Stimulated activated CD4-positive, alpha-beta T cell treated with anti-CD3 and anti-CD28 coated beads, TNF-alpha, amount 100 ng/mL, for 48 hours (primary cell): Measurements from ENCODE around the gene TMEM9.
A peak's percentile ranks its signal among the peaks of the same experiment; 100 is the strongest.

Experiments used
- DNase-seq, 3 donors: peaks; one replicate each; pipeline ENCODE4 v3.0.0-alpha.2; 2020; ENCODE audit warnings: low read depth in 3 of 3

The TMEM9 gene

DNA sequence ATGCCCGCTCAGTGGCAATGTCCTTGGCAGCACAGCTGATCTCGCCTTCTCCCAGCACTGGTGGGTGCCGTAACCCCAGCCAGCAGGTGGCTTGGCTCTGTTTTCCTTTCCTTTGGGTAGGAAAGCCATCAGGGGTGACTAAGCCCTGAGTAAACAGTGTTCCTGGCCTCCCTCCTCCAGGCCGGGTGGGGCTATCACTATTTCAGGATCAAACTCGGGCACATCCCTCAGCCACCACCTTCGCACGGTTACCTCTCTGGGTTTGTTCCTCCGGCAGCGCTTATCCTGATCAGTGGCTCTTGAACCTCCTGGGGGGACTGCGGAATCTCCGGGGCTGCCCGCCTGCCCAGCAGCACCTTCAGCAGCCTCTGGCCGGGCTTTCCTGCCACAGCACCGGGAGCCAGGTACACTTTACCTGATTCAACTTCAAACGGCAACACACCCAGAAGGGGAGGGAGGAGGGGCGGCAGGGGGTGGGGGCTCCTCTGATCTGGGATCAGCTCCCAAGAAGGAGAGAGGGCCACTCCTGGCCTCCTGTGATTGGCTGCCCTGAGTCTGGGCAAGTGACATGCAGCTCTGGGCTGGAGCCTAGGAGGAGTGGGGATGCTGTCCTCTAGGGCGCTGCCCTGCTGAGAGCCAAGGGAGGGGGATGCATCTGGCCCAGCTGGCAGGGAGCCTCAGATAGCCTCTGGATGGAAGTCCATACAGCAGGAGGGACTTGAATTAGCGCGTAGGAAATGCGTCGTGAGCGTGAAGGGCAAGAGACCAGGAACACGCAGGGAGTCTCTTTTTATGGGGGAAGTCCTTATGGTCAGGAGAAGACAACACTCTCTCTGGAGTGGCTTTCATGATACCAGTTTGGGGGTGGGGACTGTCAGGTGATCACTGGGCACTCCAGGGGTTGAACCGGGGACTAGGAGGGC is 27.2 kb downstream of the TMEM9 start, which contains the start of gene ASCL5:
Gene ASCL5 (minus strand): TSS at position 353 of the 923 bp plus-strand sequence. CDS start 11,812 bp downstream, outside the sequence.
- DNase-seq = no peak

DNA sequence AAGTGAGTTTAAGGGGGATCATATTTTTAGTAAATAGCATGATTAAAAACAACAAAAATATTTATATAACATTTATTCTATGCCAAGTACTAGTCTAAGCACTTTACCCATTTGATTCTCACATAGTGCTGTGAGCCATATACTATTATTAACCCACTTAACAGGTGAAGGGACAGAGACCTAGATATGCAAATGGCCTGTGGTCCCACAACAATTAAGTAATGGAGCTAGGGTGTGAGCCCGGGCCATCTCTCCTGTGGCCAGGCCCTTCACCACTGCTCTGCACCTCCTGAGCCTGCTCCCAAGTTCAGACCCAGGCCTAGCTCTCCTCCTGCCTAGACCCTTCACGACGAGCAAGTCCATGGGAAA is 27.8 kb downstream of the TMEM9 start:
- no peak for DNase-seq

DNA sequence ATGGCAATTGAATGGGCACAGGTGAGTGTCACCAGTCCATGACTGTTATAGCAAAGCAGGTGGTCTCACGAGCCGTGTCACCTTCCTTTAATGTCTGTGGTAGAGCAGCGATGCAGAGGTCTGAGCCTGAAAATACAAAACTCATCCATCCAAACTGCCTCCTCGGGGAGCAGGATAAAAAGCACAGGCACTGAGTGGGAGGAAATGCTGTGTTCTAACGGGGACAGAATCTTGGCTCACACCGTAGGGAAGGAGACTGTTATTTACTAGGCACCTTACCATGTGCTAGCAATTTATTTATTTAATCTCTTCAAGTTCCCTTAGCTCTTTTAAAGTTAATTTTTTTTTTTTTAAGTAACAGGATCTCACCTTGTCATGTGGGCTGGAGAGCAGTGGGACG is 28.5 kb downstream of the TMEM9 start:
- no peak for DNase-seq

DNA sequence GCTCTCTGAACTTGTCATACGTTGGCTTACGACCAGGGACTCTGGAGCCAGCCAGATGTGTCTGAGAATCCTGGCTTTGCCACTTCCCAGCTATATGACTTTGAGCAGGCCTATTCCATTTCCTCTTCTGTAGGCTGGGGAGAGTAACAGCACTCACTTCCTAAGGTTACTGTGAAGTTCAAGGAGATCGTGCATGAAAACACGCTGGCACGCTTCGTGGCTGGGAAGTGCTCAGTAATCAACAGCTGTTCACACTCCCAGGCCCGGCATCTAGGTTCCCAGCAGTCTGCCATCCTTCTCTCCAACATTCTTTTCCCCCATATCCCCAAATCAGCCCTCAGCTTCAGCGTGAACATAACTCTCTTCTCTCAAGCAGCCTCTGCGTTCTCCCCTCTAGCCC is 29.3 kb downstream of the TMEM9 start:
- no peak for DNase-seq

DNA sequence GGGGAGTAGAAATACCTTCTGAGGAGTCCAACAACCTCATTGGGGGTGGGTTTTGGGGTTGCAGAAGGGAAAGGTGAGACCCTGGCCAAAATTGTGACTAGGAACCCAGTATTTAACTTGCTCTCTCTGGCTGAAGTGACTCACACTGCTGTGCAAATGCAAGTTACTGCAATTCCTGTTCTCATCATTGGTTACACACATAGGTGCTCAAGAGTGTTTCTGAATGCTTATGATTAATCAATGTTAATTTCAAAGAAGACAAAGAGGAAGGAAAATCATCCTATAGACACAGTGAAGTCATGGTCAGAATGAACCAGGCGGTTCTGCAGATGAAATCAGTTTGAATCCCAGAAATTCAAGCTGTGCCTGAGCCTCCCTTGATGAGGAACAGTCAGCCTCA is 30.4 kb downstream of the TMEM9 start:
- no peak for DNase-seq

DNA sequence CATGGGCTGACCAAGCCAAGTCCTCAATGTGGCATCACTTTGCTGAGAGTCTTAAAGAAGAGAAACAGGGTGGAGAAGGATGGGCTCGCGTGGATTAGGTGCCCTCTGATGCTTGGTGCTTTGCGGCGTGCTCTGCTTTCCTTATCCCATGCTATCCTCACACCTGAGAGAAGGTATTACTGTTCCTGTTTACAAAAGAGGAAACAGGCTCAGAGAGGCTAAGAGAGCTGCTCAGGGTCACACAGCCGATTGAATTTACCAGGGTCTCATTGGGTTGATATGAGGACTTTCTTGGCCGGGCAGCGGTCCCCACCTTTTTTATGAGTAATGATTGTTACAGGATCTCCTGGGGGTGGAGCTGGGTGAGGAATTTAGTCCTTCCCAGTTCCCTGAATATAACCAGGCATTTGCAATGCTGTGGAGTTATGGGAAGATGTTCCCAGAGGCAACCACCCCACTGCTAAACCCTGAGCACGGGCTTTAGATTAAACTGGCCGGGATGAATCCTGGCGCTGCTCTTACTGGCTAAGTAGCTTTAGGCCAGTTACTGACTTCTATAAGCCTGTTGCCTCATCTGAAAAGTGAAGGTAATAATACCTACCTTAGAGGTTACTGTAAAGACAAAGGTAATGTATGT is 31.8 kb downstream of the TMEM9 start:
- no peak for DNase-seq

DNA sequence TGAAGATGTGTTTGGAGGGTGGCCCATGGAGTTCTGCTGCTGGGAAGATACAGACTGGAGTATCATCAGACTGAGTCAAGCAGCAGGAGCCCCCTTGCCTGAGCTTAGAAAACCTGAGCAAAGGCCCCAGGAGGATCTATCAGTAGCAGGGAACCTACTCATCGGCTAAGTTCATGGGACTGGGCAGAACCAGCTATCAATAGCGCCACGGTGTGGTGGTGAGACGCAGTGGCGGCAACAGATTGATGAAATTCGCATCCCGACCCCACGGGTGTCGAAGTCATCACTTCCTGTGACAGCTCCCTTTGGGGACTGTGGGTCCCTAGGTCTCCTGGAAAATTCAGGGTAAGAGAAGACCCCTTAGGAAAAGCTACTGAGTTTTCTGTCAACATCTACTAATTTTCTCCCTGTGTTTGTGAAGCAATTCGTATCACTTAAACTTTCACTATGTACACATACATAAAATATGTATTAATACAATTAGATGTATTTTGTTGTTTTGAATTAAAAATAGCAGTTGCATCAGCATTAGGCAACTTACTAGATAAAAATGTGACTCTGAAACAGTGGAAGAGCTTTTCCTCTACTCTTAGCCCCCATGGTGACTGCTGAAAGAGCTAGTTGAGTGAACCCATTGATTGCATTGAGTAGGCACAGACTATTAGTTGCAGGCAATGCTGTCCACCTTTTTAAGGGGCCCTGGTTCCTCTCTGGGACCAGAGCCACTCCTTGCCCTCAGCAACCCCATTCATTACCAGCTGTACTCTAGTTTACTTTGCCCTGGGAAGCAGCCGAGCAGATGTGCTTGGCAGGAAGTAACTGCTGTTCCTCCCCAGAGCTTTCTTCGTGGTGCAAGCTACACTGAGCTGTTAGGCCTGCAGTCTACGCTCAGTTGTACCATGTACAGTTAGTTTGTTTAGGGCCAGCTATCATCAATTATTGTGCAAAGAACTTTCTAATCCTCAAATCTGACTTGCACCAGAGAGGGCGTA is 34.8 kb downstream of the TMEM9 start:
- DNase-seq = peak; percentile 21 to 57 (median 32)

DNA sequence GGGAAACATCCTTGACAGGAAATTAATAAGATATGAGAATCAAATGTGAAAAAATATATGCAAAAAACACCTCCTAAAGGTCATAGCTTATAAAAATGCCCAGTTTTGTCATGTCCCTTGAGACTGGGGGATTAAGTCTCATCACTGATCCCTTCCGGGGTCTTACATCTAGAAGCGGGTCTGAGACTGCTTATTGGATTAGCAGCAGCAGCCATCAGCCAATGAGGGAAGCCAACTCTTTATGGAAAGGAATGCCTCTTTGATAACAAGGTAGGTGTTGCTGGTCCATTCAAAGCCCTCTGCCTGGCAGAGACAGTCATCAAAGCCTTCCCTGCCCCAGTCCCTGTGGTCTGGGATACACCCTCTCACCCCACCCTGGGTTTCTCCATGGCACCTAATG is 38.2 kb downstream of the TMEM9 start:
- no peak for DNase-seq

DNA sequence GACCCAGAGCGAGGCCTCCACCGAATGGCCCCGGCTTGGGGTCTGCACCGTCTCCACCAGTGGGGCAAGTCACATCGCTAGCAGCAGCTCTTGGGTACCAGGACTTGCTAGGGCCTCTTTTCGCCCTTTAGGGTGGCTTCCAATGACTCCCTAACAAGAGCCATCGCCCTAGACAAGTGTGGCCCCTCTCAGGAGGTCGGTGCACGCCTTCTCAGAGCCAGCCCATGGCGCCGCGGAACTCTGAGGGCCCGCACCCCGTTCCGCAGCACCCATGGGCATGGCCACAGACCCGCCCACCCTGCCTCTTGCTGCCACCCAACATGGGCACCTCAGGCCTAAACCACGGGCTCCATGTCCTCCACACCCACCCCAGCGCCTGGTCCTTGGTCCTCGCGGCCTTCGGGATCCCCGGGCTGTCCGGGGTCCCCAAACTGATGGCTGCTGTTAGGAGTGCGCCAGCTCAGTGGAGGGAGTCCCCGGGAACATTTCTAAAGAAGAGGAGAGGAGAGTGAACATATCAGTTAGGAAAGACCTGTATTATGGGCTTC is 38.8 kb downstream of the TMEM9 start:
- no peak for DNase-seq

DNA sequence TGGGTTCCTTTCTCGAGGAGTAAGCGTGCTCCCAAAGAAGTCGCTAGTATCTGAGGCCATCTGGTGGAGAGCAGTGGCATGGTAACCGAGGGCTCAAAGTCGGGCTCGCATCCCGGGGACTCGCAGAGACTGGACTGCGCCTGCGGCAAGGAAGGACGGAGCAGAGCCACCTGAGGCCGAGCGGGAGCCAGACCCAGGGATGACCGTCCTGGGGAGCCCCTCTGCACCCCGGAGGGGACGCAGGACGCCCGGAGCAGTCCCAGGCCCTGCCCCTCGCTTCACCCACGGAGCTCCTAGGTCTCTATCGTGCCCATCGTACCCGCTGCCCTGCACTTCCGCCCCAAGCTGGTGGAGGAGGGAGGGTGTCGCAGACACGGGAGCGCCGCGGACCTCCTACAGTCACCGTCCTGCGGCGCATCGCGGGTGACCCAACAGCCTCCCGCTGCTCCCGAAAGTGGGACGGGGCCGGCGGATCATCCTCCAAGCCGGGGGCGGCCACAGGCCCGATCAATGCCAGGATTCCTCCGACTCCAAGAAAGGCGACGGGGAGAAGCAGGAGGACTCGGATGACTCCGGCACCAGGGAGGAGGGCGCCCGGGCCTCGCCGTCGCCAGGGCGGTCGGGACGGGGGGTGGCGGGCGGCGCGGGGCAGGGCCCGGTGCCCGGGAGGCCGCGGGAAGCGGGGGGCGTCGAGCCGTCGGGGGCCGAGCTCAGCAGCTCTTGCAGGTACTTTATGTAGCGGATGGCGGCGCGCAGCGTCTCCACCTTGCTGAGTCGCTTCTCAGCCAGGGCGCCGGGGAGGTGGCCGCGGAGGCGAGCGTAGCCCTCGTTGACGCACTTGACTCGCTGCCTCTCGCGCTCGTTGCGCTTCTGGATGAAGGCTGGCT is 39.8 kb downstream of the TMEM9 start:
- DNase-seq = peak; percentile 62 to 73 (median 69)

DNA sequence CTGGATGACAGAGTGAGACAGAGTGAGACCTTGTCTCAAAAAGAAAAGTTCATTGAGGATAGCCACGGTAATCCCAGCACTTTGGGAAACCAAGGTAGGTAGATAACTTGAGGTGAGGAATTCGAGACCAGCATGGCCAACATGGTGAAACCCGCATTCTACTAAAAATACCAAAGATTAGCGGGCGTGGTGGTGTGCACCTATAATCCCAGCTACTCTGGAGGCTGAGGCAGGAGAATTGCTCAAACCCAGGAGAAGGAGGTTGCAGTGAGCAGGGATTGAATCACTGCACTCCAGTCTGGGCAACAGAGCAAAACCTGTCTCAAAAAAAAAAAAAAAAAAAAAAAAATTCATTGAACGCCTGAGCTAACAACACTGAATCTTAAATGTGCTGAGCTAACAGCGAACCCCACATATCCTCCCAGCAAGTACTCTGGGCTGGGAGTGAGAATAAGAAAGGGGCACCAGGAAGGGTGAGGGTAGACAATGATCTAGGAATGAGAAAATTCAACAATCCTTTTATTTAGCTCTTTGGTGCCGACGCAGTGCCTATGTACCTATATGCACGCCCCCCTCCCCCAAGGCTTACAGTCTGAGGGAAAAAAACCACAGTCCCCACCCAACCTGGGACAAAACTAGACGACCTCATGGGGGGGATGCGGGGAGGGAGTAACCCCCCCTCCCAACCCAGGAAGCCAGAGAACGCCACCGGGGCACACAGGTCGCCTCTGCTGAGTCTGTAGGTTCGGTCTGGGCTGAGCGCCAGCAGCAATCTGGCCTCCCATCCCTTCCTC is 40.6 kb downstream of the TMEM9 start:
- DNase-seq = no peak

DNA sequence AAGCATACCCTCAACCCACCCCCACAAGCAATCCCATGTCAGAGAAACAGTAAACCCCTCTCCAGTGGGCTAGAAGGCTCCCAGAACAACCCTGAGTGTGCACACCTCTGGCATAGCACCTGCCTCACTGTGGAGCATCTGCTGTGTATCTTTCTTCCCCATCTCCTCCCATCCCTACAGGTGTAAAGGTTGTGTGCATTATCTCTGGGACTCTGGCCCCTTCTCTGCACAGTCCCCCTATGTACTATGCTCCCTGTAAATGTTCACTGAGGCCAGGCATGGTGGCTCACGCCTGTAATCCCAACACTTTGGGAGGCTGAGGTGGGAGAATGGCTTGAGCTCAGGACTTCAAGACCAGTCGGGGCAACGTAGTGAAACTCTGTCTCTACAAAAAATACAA is 41.3 kb downstream of the TMEM9 start:
- DNase-seq = no peak

DNA sequence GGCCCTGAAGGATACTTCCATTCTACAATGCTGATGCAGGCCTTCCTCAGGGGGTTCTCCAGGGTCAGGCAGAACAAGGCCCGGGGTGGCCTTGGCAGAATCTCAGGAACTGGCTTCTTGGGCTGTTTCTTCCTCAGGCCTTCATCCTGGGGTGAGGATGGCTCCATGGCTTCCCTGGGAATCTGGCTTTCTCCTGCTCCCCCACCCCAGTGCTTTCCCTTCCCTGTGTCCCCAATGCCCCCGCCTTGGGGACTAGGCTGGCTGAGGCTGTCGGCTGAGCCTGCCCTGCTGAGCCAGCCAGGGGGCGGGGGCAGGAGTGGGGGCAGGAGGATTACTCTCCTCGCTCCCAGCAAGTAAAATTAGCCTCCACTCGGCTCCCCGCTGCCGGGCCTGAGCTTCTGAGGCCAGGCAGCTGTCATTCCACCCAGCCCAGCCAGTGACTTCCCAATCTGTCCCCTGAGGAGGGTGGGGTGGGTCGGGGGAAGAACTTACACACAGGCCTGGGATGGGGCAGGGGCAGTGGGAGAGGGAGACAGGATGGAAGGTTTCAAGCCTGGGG is 42.0 kb downstream of the TMEM9 start, which contains the start of gene CACNA1S:
Gene CACNA1S (minus strand): TSS at position 254 of the 559 bp plus-strand sequence. CDS start 87 bp downstream, at position 167.
- no peak for DNase-seq

DNA sequence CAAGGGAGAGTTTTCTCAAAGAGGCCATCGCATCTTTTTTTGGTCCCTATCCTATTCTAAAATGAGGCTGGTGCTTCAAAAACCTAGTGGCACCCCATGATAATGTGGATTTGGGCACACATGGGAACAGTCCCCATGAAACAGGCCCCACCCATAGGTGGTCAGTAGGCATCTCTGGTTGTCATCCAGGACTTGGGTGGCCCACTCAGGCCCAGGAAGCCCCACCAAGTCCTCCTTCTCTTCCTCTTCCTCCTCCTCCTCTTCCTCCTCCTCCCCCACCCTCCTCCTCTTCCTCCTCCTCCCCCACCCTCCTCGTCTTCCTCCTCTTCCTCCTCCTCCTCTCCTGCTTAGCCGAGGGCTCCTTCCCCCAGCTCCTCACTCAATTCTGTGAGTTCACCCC is 42.6 kb downstream of the TMEM9 start:
- no peak for DNase-seq

DNA sequence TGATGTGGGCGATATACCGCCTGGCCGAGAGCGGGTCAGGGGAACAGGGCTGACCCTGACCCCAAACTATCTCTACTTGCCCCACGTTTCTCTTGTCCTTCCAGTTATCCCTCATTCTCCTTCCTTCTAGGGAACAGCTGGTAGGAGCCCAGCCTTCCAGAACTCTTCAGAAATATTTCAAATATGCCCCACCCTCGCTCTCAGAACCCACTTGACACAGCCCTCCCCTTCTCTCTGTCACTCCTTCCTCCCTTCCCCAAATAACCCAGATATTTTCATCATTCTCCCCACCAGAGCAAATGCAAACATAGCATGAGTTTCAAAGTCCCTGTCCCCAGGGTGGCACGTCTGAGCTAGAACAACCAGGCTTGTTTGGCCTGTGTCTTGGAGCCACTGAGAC is 43.1 kb downstream of the TMEM9 start:
- no peak for DNase-seq

DNA sequence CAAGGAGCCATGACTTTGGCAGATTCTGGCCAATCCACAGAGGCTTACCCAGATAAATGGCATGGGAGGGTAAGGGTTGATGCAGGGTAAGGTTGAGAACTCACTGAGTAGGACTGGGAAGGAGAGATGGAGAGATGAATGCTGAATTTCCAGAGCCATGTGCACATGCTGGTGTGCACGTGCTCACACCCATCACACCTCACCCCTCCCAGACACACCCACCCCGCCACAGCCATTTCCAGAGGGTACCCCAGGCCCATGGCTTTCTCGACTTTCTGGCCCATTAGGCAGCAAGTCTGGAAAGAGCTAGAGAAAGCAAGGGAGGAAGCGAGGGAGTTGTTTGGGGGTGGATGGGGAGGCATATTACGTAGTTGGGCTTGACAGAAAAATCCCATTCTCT is 43.7 kb downstream of the TMEM9 start:
- DNase-seq = no peak

DNA sequence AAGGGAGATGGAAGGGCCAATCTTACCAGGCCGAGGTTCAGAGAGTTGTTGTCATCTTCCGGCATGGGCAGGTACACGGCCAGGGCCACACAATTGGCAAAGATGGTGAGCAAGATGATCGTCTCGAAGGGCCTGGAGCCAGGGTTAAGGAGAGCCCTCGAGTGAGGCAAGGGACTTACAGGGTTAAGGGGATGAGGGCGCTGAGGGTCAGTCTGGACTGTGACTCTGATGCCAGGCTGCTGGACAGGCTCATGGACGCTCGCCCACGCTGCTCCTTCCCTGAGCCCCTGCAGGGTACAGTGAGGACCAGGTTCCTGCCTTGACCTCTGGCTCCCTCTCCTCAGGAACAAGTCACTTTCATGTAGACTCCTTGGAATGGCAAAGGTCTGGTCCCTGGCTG is 44.1 kb downstream of the TMEM9 start:
- DNase-seq = no peak

DNA sequence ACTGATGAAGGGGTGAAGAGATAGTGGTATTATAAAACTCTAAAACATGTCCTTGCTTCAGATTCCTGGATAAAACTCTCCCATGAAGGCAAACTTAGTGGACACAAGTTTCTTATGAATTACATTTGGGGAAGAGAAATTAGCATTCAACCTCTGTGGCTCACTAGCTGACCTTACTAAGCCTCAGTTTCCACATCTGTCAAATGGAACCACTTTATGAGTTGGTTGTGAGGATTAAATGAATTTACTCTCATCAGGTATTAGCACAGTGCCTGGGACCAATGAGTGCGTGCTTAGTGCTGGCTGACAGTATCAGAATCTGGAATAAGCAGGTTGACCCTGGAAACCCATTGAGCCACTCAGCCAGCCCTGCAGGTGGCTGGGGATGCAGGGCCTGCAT is 44.6 kb downstream of the TMEM9 start:
- no peak for DNase-seq

DNA sequence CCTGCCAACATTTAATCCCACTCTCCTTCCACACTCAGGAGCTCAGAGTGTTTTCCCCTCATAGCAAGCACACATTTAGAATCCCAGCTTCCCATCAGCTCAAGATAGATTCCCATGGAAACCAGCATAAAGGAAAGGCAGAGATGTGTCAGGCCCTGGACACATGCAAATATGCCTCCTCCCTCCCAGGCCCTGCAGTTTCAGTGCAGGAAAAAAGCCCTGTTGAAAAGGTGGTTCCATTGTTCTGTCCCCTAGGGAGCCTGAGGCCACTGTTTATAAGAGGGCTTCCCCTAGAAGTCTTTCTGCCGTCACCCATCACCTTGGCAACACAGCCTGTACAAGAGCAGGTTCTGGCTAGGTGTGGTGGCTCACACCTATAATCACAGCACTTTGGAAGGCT is 45.7 kb downstream of the TMEM9 start:
- DNase-seq = no peak
